HCT116 (cell line): ENCODE results near the gene ATF7. TPM values are rescaled to one million over a fixed set of nuclear protein-coding genes. Genes with fewer than 3 reads are reported as not detected.

Experiments used
- ATAC-seq: fragments of 200-7000 bp; cut with Tn5 transposase; 2 replicates; pipeline ENCODE4 v1.9.1; 2020; ENCODE audit warnings: mild to moderate bottlenecking, moderate library complexity
- BruUV-seq: library from RNA; stranded (reverse); fragments of 400-500 nt; replicated peaks from 2 replicates; lab custom pipeline; 2021; lab: Mats Ljungman, UMichigan
- CTCF ChIA-PET: fragments of 300-600 bp; sonication (Branson Sonifier 250); formaldehyde crosslinking; loops from one replicate; lab custom pipeline; 2021; ENCODE audit warnings: antibody characterized with exemption; lab: Charles Lee
- POLR2A ChIA-PET: fragments of 300-600, 350-600 bp; sonication (Branson Sonifier 250); formaldehyde crosslinking; loops from one replicate; lab custom pipeline; 2021; ENCODE audit warnings: antibody characterized with exemption; lab: Charles Lee
- RAD21 ChIA-PET, 2 experiments: fragments of 300-600 bp; sonication (Branson Sonifier 250); formaldehyde crosslinking; loops; one replicate each; lab custom pipeline; 2023; ENCODE audit warnings: low total read pairs in 2 of 2; ENCODE audit not compliant: uncharacterized antibody in 2 of 2, unreplicated experiment in 2 of 2, low non-redundant PET in 1 of 2; lab: Charles Lee
- DNase-seq: peaks from one replicate; pipeline ENCODE4 v3.0.0-alpha.2; 2010; ENCODE audit warnings: low read depth, low spot score
- H2AFZ ChIP-seq: fragments of 200-600 bp; shearing (Covaris generic), sonication (generic); 2 replicates; pipeline ENCODE4 v1.6.1; 2017; ENCODE audit warnings: low read depth, mixed run types, mixed read lengths, antibody characterized with exemption, low read length; ENCODE audit not compliant: poor library complexity, severe bottlenecking
- H3K27ac ChIP-seq: 2 replicates; pipeline ENCODE4 v1.5.1; 2012; ENCODE audit warnings: low read depth, low read length
- H3K27me3 ChIP-seq: fragments of 200-600 bp; sonication (generic); 2 replicates; pipeline ENCODE4 v1.6.1; 2016; ENCODE audit warnings: mixed run types, low read length, mixed read lengths; ENCODE audit not compliant: insufficient read depth
- H3K36me3 ChIP-seq, 2 experiments: fragments of 200-500 bp in 1 of 2; fragments of 200-600 bp in 1 of 2; sonication (Bioruptor generic) in 1 of 2; sonication (generic) in 1 of 2; 2 replicates each; pipeline versions ENCODE4 v1.5.1 to v1.6.1; 2014 to 2016; ENCODE audit warnings: low read length in 2 of 2, inconsistent platforms in 1 of 2, mixed read lengths in 1 of 2, mixed run types in 1 of 2; ENCODE audit not compliant: insufficient read depth in 2 of 2, control insufficient read depth in 1 of 2
- H3K4me1 ChIP-seq, 2 experiments: fragments of 200-600 bp in 1 of 2; sonication (generic) in 1 of 2; 2 replicates each; pipeline versions ENCODE4 v1.5.1 to v1.6.1; 2012 to 2017; ENCODE audit warnings: low read length in 2 of 2, inconsistent platforms in 1 of 2, mild to moderate bottlenecking in 1 of 2, mixed read lengths in 1 of 2, mixed run types in 1 of 2, moderate library complexity in 1 of 2; ENCODE audit not compliant: insufficient read depth in 2 of 2, control insufficient read depth in 1 of 2
- H3K4me2 ChIP-seq: fragments of 200-600 bp; sonication (generic); 2 replicates; pipeline ENCODE4 v1.6.1; 2017; ENCODE audit warnings: mixed run types, low read length, mixed read lengths
- H3K4me3 ChIP-seq, 2 experiments: fragments of 200-600 bp in 1 of 2; sonication (generic) in 1 of 2; replicated peaks in 1 of 2; 2 replicates each; pipeline ENCODE4 v1.5.1; 2011 to 2016; ENCODE audit warnings: low read length in 2 of 2, control low read depth in 1 of 2, low read depth in 1 of 2, mild to moderate bottlenecking in 1 of 2, mixed read lengths in 1 of 2, mixed run types in 1 of 2
- H3K79me2 ChIP-seq: fragments of 200-600 bp; sonication (generic); 2 replicates; pipeline ENCODE4 v1.6.1; 2017; ENCODE audit warnings: mild to moderate bottlenecking, mixed run types, low read length, moderate library complexity, mixed read lengths; ENCODE audit not compliant: insufficient read depth
- H3K9ac ChIP-seq: fragments of 200-600 bp; sonication (generic); 2 replicates; pipeline ENCODE4 v1.6.1; 2016; ENCODE audit warnings: low read length, mixed read lengths
- H3K9me2 ChIP-seq: fragments of 200-600 bp; sonication (generic), shearing (Covaris generic); 2 replicates; pipeline ENCODE4 v1.6.1; 2017; ENCODE audit warnings: mixed run types, mild to moderate bottlenecking, moderate library complexity; ENCODE audit not compliant: insufficient read depth
- H3K9me3 ChIP-seq, 2 experiments: fragments of 200-500 bp in 1 of 2; fragments of 200-600 bp in 1 of 2; sonication (Bioruptor generic) in 1 of 2; sonication (generic) in 1 of 2; 2 replicates each; pipeline ENCODE4 v1.6.1; 2014 to 2017; ENCODE audit warnings: low read length in 2 of 2, mixed read lengths in 2 of 2, inconsistent platforms in 1 of 2, low read depth in 1 of 2, mild to moderate bottlenecking in 1 of 2, mixed run types in 1 of 2, moderate library complexity in 1 of 2; ENCODE audit not compliant: control insufficient read depth in 1 of 2, insufficient read depth in 1 of 2
- H4K20me1 ChIP-seq: fragments of 200-600 bp; sonication (generic), shearing (Covaris generic); 2 replicates; pipeline ENCODE4 v1.6.1; 2017; ENCODE audit warnings: mixed run types, mild to moderate bottlenecking, moderate library complexity; ENCODE audit not compliant: insufficient read depth
- ATF3 ChIP-seq: IDR thresholded peaks from 2 replicates; pipeline ENCODE4 v1.6.1; 2012
- CBX3 ChIP-seq: IDR thresholded peaks from 2 replicates; pipeline ENCODE4 v1.6.1; 2012; ENCODE audit warnings: low read depth
- CEBPB ChIP-seq: IDR thresholded peaks from 2 replicates; pipeline ENCODE4 v1.6.1; 2012; ENCODE audit warnings: low read depth
- EGR1 ChIP-seq: IDR thresholded peaks from 2 replicates; pipeline ENCODE4 v1.6.1; 2012; ENCODE audit warnings: low read depth
- ELF1 ChIP-seq: IDR thresholded peaks from 2 replicates; pipeline ENCODE4 v1.6.1; 2012; ENCODE audit warnings: low read depth, borderline replicate concordance
- EZH2 ChIP-seq: fragments of 200-600 bp; sonication (generic); IDR thresholded peaks from 2 replicates; pipeline ENCODE4 v1.6.1; 2017; ENCODE audit warnings: antibody characterized with exemption, mixed run types
- JUND ChIP-seq: IDR thresholded peaks from 2 replicates; pipeline ENCODE4 v1.6.1; 2012
- MAX ChIP-seq: IDR thresholded peaks from 2 replicates; pipeline ENCODE4 v1.6.1; 2012
- POLR2A ChIP-seq: IDR thresholded peaks from 2 replicates; pipeline ENCODE4 v1.7.0; 2011; ENCODE audit warnings: borderline replicate concordance; ENCODE audit not compliant: insufficient read depth, insufficient read length; ENCODE audit errors: extremely low read depth
- POLR2AphosphoS5 ChIP-seq: IDR thresholded peaks from 2 replicates; pipeline ENCODE4 v1.6.1; 2011; ENCODE audit warnings: mild to moderate bottlenecking, low read depth, low read length, moderate library complexity
- SIN3A ChIP-seq: IDR thresholded peaks from 2 replicates; pipeline ENCODE4 v1.6.1; 2012; ENCODE audit warnings: low read depth
- SRF ChIP-seq: IDR thresholded peaks from 2 replicates; pipeline ENCODE4 v1.6.1; 2012; ENCODE audit warnings: low read depth
- TCF7L2 ChIP-seq: IDR thresholded peaks from 2 replicates; pipeline ENCODE4 v1.7.0; 2011; ENCODE audit warnings: borderline replicate concordance, inconsistent platforms; ENCODE audit not compliant: insufficient read depth, insufficient read length; ENCODE audit errors: extremely low read depth
- YY1 ChIP-seq: IDR thresholded peaks from 2 replicates; pipeline ENCODE4 v1.6.1; 2011; ENCODE audit warnings: low read length, low read depth, moderate library complexity, mild to moderate bottlenecking; ENCODE audit not compliant: insufficient replicate concordance; ENCODE audit errors: extremely low read depth
- ZBTB33 ChIP-seq: IDR thresholded peaks from 2 replicates; pipeline ENCODE4 v1.6.1; 2011; ENCODE audit warnings: mild to moderate bottlenecking, low read length, moderate library complexity; ENCODE audit not compliant: insufficient replicate concordance; ENCODE audit errors: extremely low read depth
- ZFX ChIP-seq: fragments of 450-650 bp; IDR thresholded peaks from 2 replicates; pipeline ENCODE4 v1.6.1; 2017
- ZNF274 ChIP-seq: fragments of 200-500 bp; sonication (Bioruptor generic); IDR thresholded peaks from 2 replicates; pipeline ENCODE4 v1.6.1; 2014; ENCODE audit warnings: mild to moderate bottlenecking, low read depth, low read length, inconsistent platforms
- intact Hi-C: fragments of 100-400 bp; cut with micrococcal nuclease; formaldehyde crosslinking; loops from 2 replicates; pipeline ENCODE4 v1.10.0; 2022
- total RNA-seq: library from RNA; stranded (reverse); gene quantifications from one replicate; pipeline ENCODE4 v1.2.1, GENCODE V29; 2021; ENCODE audit not compliant: unreplicated experiment
- TF ChIP-seq, protein P1 (sequence below), 3 experiments: fragments of 200-600 bp in 1 of 3; sonication (generic) in 1 of 3; IDR thresholded peaks in 2 of 3; conservative IDR thresholded peaks in 1 of 3; 2 replicates each; pipeline ENCODE4 v1.5.1; 2012 to 2017; ENCODE audit warnings: low read depth in 2 of 3, low read length in 2 of 3, antibody characterized with exemption in 1 of 3, borderline replicate concordance in 1 of 3, control low read depth in 1 of 3, mild to moderate bottlenecking in 1 of 3, mixed read lengths in 1 of 3, mixed run types in 1 of 3, moderate library complexity in 1 of 3; ENCODE audit not compliant: insufficient read depth in 1 of 3

The ATF7 gene
- total RNA-seq, 1 experiment from 2014 or later: 24.0 TPM

DNA sequence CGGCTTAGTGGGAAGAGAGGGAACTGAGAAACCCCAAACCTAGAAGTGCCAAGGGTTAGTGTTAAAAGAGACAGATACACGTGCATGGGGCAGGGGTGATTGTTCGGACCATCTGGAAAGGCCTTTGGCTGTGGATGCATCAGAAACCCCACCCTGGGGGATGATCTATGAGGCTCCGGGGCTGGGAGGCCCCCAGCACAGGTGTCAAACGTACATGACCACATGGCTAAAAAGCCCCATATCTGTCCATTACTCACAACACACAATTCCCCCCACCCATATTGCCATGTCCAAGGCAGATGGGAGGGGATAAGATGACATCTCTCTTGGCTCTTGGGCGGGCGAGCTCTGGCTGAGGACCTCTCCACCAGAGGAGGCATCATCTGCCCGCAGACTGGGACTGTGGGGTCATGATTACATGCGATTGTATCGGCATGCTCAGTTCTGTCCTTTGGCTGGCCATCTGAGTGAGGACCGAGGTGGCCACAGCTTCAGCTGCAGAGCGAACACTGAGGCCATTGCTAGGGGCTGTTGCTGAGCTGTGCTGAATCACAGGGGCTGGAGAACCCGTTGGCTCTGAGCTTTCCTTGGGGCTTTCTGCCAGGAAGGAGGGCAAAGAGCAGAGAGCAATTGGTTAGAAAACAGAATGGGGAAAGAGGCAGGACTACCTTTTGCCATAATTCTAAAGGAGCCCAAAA lies 109.3 kb downstream of the ATF7 start (continued):
- TF ChIP-seq ATF3 (no peak), EGR1 (no peak), ZBTB33 (no peak), SRF (no peak)
- TF ChIP-seq, protein P1, sequence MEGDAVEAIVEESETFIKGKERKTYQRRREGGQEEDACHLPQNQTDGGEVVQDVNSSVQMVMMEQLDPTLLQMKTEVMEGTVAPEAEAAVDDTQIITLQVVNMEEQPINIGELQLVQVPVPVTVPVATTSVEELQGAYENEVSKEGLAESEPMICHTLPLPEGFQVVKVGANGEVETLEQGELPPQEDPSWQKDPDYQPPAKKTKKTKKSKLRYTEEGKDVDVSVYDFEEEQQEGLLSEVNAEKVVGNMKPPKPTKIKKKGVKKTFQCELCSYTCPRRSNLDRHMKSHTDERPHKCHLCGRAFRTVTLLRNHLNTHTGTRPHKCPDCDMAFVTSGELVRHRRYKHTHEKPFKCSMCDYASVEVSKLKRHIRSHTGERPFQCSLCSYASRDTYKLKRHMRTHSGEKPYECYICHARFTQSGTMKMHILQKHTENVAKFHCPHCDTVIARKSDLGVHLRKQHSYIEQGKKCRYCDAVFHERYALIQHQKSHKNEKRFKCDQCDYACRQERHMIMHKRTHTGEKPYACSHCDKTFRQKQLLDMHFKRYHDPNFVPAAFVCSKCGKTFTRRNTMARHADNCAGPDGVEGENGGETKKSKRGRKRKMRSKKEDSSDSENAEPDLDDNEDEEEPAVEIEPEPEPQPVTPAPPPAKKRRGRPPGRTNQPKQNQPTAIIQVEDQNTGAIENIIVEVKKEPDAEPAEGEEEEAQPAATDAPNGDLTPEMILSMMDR (IDR thresholded peaks at IDR 0.05 in 2 of 3, conservative IDR thresholded peaks at IDR 0.05 in 1 of 3; ENCODE audit: borderline replicate concordance in 1 of 3, insufficient read depth in 1 of 3, low read depth in 2 of 3, low read length in 2 of 3): no peak

- H4K20me1 ChIP-seq: no peaks in the 10 kb centered on the region
- peaks cover 14 to 16% of the 10 kb centered on the region in 2 experiments; a peak in 3 of 4 replicates for H3K36me3 ChIP-seq
- no peak overlapping the region for H3K4me3 ChIP-seq
- POLR2A ChIA-PET: no interaction called here
- H3K79me2 ChIP-seq: no peaks in the 10 kb centered on the region
- no peaks in the 10 kb centered on the region for H3K9me3 ChIP-seq
- CTCF ChIA-PET: interaction anchor here (1.0 kb wide), 1 partner anchor 28 kb away, joined by 3 read pairs; no protein-coding TSS in a partner anchor
- no TSS peak for BruUV-seq
- no peak for DNase-seq
- no peak overlapping the region for H2AFZ ChIP-seq
- H3K27ac ChIP-seq: no peak overlapping the region
- H3K27me3 ChIP-seq: no peaks in the 10 kb centered on the region
- intact Hi-C loops: no loop called here
- H3K9me2 ChIP-seq: no peaks in the 10 kb centered on the region
- H3K4me1 ChIP-seq: no peaks in the 10 kb centered on the region
- RAD21 ChIA-PET: no interaction called here
- no peak overlapping the region for H3K9ac ChIP-seq
- ATAC-seq: no peak
- no peak overlapping the region for H3K4me2 ChIP-seq
- TF ChIP-seq EZH2: no peak
- no peak for TF ChIP-seq ATF3
- TF ChIP-seq TCF7L2: no peak
- TF ChIP-seq EGR1: no peak
- TF ChIP-seq CBX3: no peak
- TF ChIP-seq POLR2AphosphoS5: no peak
- no peak for TF ChIP-seq POLR2A
- TF ChIP-seq CEBPB: no peak
- no peak for TF ChIP-seq JUND
- TF ChIP-seq MAX: no peak
- no peak for TF ChIP-seq YY1
- TF ChIP-seq ZNF274: no peak
- TF ChIP-seq SIN3A: no peak
- no peak for TF ChIP-seq ELF1
- TF ChIP-seq, protein P1 (IDR thresholded peaks at IDR 0.05 in 2 of 3, conservative IDR thresholded peaks at IDR 0.05 in 1 of 3; ENCODE audit: borderline replicate concordance in 1 of 3, insufficient read depth in 1 of 3, low read depth in 2 of 3, low read length in 2 of 3): no peak
- TF ChIP-seq ZFX: no peak
Measured at GRCh38 chr12:53515291-53515680, 110.9 kb downstream of the ATF7 start.
